ENCODE measurements around the gene RNF113B. TPM values are rescaled to one million over a fixed set of nuclear protein-coding genes. Genes with fewer than 3 reads are reported as not detected.

RNF113B gene
- polyA plus RNA-seq, 1 donor (not counting 4 experiments of a cell fraction or from before 2014, with no cell fraction given) = not detected

DNA sequence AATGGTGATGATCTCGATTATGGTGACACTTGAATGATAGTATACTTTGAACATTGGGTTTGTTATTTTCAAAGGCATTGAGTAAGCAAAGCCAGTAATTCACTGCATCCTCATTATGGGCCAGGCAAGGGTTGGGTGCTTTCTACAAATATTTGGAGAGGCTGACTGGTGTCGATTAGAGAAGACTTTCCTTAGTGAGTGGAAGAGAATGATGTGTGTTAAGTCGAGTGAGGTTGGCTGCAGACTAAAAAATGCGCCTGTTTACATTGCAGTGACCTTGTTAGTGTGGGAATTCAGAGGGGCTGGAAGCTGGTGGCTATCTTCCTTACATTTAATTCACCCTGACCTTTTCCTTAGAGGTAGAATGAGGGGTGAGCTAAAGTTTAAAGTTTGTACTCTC, 22.4 kb upstream of the RNF113B start:
- Histone ChIP-seq H4K20me1 (ENCODE audit: control insufficient read depth, extremely low read depth, insufficient read depth, low read length) (no peaks in the 10 kb centered on the region), H3K27me3 (ENCODE audit: control insufficient read depth, extremely low read depth, insufficient read depth, low read length) (no peaks in the 10 kb centered on the region), H2AFZ (ENCODE audit: control insufficient read depth, low read length) (no peak overlapping the region), H3K27ac (ENCODE audit: control insufficient read depth, insufficient read depth, low read length) (no peak overlapping the region), H3K4me2 (ENCODE audit: control insufficient read depth, extremely low read depth, insufficient read depth, low read depth, low read length) (no peak overlapping the region), H3K9me1 (ENCODE audit: control insufficient read depth, extremely low read depth, insufficient read depth, low read length) (no peaks in the 10 kb centered on the region), H3K36me3 (ENCODE audit: control insufficient read depth in 2 of 2, extremely low read depth in 1 of 2, insufficient read depth in 2 of 2, low read length in 2 of 2) (no peaks in the 10 kb centered on the region), H3K4me1 (ENCODE audit: control insufficient read depth, extremely low read depth, insufficient read depth, low read length) (no peaks in the 10 kb centered on the region), H3K79me2 (ENCODE audit: control insufficient read depth, insufficient read depth, low read length) (no peaks in the 10 kb centered on the region), H3K9ac (ENCODE audit: control insufficient read depth, extremely low read depth, insufficient read depth, low read length) (no peak overlapping the region), H3K9me3 (ENCODE audit: control insufficient read depth, low read depth, low read length) (peaks cover 2% of the 10 kb centered on the region), H3K4me3 (ENCODE audit: control insufficient read depth in 2 of 3, extremely low read depth in 1 of 3, insufficient read depth in 2 of 3, low read depth in 1 of 3, low read length in 3 of 3) (no peak overlapping the region)
- no peak for FAIRE-seq
- dilution Hi-C loops (cut with MboI; ENCODE audit: extremely low pct_ligation_motif_present, low sequenced_read_pairs) = no loop called here
- DNase-seq (ENCODE audit: low read depth, low spot score) = no peak
- TF ChIP-seq, protein P1, sequence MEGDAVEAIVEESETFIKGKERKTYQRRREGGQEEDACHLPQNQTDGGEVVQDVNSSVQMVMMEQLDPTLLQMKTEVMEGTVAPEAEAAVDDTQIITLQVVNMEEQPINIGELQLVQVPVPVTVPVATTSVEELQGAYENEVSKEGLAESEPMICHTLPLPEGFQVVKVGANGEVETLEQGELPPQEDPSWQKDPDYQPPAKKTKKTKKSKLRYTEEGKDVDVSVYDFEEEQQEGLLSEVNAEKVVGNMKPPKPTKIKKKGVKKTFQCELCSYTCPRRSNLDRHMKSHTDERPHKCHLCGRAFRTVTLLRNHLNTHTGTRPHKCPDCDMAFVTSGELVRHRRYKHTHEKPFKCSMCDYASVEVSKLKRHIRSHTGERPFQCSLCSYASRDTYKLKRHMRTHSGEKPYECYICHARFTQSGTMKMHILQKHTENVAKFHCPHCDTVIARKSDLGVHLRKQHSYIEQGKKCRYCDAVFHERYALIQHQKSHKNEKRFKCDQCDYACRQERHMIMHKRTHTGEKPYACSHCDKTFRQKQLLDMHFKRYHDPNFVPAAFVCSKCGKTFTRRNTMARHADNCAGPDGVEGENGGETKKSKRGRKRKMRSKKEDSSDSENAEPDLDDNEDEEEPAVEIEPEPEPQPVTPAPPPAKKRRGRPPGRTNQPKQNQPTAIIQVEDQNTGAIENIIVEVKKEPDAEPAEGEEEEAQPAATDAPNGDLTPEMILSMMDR (optimal IDR thresholded peaks at IDR 0.05 in 1 of 3, IDR thresholded peaks at IDR 0.05 in 1 of 3, conservative IDR thresholded peaks at IDR 0.05 in 1 of 3; ENCODE audit: extremely low read depth in 1 of 3, insufficient read depth in 2 of 3, low read length in 3 of 3) = no peak
- TF ChIP-seq EZH2 (IDR thresholded peaks at IDR 0.05; ENCODE audit: low read length) = no peak

DNA sequence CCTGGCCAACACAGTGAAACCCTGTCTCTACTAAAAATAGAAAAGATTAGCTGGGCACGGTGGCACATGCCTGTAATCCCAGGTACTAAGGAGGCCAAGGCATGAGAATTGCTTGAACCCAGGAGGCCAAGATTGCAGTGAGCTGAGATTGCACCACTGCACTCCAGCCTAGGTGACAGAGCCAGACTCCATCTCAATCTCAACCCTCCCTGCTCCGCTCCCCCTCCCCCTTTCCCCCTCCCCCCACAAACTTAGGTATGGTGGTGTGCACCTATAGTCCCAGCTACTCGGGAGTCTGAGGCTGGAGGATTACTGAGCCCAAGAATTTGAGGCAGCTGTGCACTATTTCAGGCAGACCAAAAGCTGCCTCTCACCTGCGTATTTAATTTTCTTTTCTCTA, 21.6 kb upstream of the RNF113B start:
- Histone ChIP-seq H3K79me2 (ENCODE audit: control insufficient read depth, insufficient read depth, low read length) (no peaks in the 10 kb centered on the region), H3K9ac (ENCODE audit: control insufficient read depth, extremely low read depth, insufficient read depth, low read length) (no peak overlapping the region), H3K9me3 (ENCODE audit: control insufficient read depth, low read depth, low read length) (no peaks in the 10 kb centered on the region), H3K4me1 (ENCODE audit: control insufficient read depth, extremely low read depth, insufficient read depth, low read length) (no peaks in the 10 kb centered on the region), H3K27me3 (ENCODE audit: control insufficient read depth, extremely low read depth, insufficient read depth, low read length) (no peaks in the 10 kb centered on the region), H3K4me2 (ENCODE audit: control insufficient read depth, extremely low read depth, insufficient read depth, low read depth, low read length) (no peak overlapping the region), H4K20me1 (ENCODE audit: control insufficient read depth, extremely low read depth, insufficient read depth, low read length) (no peaks in the 10 kb centered on the region), H3K36me3 (ENCODE audit: control insufficient read depth in 2 of 2, extremely low read depth in 1 of 2, insufficient read depth in 2 of 2, low read length in 2 of 2) (no peaks in the 10 kb centered on the region), H3K9me1 (ENCODE audit: control insufficient read depth, extremely low read depth, insufficient read depth, low read length) (no peaks in the 10 kb centered on the region), H2AFZ (ENCODE audit: control insufficient read depth, low read length) (no peak overlapping the region), H3K4me3 (ENCODE audit: control insufficient read depth in 2 of 3, extremely low read depth in 1 of 3, insufficient read depth in 2 of 3, low read depth in 1 of 3, low read length in 3 of 3) (no peak overlapping the region), H3K27ac (ENCODE audit: control insufficient read depth, insufficient read depth, low read length) (no peak overlapping the region)
- TF ChIP-seq, protein P1 (optimal IDR thresholded peaks at IDR 0.05 in 1 of 3, IDR thresholded peaks at IDR 0.05 in 1 of 3, conservative IDR thresholded peaks at IDR 0.05 in 1 of 3; ENCODE audit: extremely low read depth in 1 of 3, insufficient read depth in 2 of 3, low read length in 3 of 3) = no peak
- no peak for TF ChIP-seq EZH2 (IDR thresholded peaks at IDR 0.05; ENCODE audit: low read length)
- dilution Hi-C loops (cut with MboI; ENCODE audit: extremely low pct_ligation_motif_present, low sequenced_read_pairs) = no loop called here
- DNase-seq (ENCODE audit: low read depth, low spot score) (no peak), FAIRE-seq (no peak)

Data from keratinocyte (primary cell).